Germinal center (tissue), 1 donor: Measurements from ENCODE around the gene CST2.
"Not testable (repeated sequence)": the region's sequence is repeated elsewhere in the genome, so short reads cannot be mapped to it uniquely, and the experiment has no call there.

ENCODE experiments used
- DNase-seq: peaks from one replicate; pipeline ENCODE4 v3.0.0; 2012; ENCODE audit warnings: mixed read lengths, low spot score

Gene CST2

DNA sequence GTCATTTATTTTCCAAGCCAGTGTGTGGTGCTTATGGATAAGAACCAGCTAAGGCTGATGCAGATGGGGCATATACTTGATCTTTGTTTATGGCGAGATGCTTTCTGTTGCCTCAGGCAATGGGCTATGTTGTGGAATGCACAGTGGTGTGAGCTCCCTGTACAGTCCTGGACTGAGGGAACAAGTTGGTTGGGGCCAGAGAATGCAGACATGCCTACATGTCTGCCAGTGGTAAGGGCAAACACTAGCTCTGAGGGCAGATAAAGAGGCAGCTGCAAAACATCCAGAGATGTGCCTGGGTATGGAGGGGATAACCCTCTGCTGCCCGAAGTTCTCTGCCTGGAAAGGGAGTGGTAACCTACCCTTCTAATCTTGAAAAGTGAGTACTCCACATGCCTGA, 16.2 kb downstream of the CST2 start:
- DNase-seq = not testable (repeated sequence)

- DNase-seq = no peak
These were observed 25.7 kb downstream of the CST2 start for GRCh38 chr20:23800865-23801264.

DNA sequence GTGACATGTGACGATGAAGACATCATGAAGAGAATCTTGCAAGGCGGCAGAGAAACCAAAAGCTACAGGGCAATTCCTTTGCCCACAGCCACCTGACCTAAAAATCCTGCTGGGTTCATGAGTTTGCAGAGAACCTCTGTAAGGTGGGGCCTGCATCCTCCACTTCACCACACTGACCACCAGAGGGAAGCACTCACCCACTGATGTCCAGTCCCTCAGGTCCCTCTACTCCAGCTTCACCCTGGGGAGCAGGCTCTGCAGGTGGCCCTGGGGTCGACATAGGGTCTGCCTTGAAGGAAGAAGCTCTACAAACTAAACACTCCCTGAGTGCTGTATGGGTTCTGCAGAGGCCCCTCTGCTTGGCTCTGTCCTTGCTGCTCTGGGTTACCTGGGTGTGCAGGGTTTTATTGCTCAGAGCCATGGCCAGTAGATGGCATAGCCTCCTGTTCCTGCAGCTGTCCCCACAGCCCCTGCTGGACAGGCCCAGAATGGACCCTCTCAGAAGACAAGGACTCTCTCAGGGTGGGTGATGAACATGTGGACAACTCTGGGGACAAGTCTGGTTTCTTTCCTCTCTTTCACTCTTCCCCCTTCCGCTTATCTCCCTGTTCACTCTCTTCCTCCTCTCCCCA, 27.2 kb downstream of the CST2 start:
- not testable (repeated sequence) for DNase-seq

DNA sequence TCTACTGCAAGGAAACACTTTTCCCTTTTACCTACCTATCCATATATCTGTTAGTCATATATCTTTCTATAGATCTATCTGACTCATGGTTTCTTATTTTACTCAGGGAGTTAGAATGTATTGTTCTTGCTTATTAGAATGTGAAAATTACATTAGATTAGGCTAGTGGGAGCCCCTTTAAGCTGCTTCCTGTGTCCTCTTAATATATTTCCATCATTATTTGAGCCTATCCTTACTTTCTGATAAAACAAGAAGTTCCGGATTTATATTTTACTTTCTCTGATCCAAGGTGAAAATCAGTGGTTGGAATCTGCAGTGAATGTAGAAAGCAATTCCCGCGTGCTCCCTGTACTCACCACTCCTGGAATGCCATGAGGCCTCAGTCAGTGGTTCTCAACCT, 31.0 kb downstream of the CST2 start:
- no peak for DNase-seq

DNA sequence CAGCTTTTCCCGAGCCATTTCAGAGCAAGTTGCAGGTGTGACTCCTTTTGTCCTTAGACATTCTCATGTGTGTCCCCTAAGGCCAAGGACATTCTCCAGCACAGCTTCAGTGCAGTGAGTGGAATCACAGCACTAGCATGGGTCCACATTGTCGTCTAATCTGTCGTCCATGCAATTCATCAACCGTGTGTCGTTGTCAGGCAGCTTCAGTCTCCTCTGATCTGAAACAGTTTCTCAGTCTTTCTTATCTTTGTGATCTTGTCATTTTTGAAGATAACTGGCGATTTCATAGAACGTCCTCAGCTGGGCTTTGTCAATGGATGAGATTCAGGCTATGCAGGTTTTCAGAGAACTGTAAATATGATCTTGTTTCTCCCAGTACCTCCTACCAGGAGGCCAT, 31.7 kb downstream of the CST2 start:
- no peak for DNase-seq

DNA sequence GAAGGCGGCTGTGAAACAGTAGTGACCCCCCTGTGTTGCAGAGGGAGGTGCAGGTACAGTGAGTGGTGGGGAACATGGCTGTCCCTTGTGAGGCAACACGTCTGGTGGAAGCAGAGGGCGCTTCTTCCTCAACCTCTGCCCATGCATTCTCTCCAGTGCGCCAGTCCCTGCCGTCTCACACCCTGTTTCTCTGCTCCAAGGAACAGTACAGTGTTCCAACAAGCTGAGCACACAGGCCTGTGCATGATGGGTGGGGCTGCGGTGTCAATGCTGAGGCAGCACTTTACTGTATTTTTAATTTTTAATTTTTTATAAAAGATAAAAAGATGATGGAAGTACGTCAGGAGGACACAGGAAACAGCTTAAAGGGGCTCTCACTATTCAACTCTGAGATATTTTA, 32.5 kb downstream of the CST2 start:
- no peak for DNase-seq

- no peak for DNase-seq
These were observed 43.1 kb downstream of the CST2 start for GRCh38 chr20:23783447-23783846.

- no peak for DNase-seq
These were observed 44.1 kb downstream of the CST2 start for GRCh38 chr20:23782366-23782983.

DNA sequence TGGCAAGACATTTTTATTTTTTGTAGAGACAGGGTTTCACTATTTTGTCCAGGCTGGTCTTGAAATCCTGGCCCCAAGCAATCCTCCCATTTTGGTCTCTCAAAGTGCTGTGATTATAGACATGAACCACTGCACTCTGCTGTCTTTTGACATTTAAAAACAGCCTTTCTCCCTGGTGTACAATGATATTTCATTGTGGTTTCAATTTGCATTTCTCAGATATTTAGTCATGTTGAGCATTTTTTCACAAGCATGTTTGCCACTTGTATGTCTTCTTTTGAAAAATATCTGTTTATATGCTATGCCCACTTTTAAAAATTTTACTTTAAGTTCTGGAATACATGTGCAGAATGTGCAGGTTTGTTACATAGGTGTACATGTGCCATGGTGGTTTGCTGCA, 47.9 kb downstream of the CST2 start:
- DNase-seq = not testable (repeated sequence)

- DNase-seq = not testable (repeated sequence)
These were observed 49.1 kb downstream of the CST2 start for GRCh38 chr20:23777380-23777779.

DNA sequence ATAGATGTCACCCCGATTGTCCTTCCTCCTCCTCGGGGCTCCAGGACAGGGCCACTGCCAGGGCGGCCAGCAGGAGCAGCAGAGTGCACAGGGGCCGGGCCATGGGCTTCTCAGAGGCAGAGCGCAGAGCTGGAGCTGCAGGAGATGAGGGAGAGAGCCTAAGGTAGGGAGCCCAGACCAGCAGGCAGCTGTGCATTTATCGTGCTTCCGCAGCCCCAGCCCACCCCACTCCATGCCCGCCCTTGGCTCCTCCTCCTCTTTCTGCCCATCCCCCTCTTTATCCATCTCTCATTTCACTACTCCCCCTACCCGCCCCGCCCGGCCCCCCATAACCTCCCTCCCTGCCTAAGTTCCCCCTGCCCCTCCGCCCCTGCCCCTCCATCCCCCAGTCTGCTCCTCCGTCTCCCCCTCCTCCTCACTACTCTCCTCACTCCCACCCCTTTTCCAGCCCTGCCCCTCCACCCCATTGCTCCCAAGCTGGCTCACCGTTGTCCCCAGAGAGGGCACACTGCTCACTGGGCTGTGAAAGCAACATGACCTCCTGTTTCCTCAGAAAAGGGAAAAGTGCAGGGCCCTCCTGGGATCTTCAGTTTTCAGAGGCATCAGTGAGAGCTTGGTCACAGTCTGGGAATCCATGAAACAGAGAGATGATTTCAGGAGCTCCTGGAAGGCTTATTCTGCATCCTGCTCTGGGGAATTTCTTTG, 50.3 kb downstream of the CST2 start:
- DNase-seq = no peak

DNA sequence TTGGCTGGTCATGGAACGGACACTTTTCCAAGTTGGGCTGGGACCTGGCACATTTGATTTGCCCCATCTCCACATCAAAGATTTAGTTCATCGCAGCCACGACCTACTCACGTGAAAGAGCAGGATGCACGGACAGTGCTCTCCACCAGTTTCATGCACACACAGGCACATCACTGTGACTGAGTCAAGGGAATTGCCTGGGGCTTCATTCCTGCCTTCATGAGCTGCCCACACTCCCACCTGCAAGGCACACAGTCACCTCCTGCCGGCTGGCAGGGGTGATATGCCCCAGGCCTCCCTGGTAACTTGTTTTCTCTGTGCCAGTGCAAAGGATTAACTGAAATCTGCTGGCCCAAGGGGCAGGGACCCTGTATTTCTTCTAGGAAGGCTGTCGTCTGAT, 52.4 kb downstream of the CST2 start:
- no peak for DNase-seq
